ENCODE measurements around the gene DRG1. TPM values are rescaled to one million over a fixed set of nuclear protein-coding genes. Genes with fewer than 3 reads are reported as not detected.

Gene DRG1
- total RNA-seq, 1 experiment from 2014 or later = 116 TPM

GRCh38 chr22:31445642-31446041, 46.2 kb downstream of the DRG1 start:
- H3K9me3 ChIP-seq (ENCODE audit: low read depth, low read length, poor library complexity, severe bottlenecking) = no peaks in the 10 kb centered on the region
- no TSS peak for BruUV-seq (replicated peaks)
- no peak overlapping the region for H3K4me3 ChIP-seq (ENCODE audit: low read depth, low read length, poor library complexity, severe bottlenecking)
- ChIA-PET POLR2A (ENCODE audit: low non-redundant PET) (no interaction called here), CTCF (no interaction called here)
- peaks cover 58% of the 10 kb centered on the region for H3K36me3 ChIP-seq (ENCODE audit: insufficient read depth, low read length, poor library complexity, severe bottlenecking)
- no peak overlapping the region for H3K27ac ChIP-seq (ENCODE audit: low read depth, low read length, poor library complexity, severe bottlenecking)
- intact Hi-C loops (cut with micrococcal nuclease; ENCODE audit: unreplicated experiment) = no loop called here
- no peaks in the 10 kb centered on the region for H3K4me1 ChIP-seq (ENCODE audit: insufficient read depth, low read length, poor library complexity, severe bottlenecking)
- TF ChIP-seq CTCF (conservative IDR thresholded peaks at IDR 0.05; ENCODE audit: low read depth, low read length) = no peak
- no peak for TF ChIP-seq EZH2 (IDR thresholded peaks at IDR 0.05; ENCODE audit: borderline replicate concordance, low read depth, low read length, poor library complexity, severe bottlenecking)
- no peaks in the 10 kb centered on the region for H3K27me3 ChIP-seq (replicated peaks; ENCODE audit: insufficient read depth, low read depth, low read length, poor library complexity)
- DNase-seq (ENCODE audit: low spot score) = no peak

- TF ChIP-seq EZH2 (IDR thresholded peaks at IDR 0.05; ENCODE audit: borderline replicate concordance, low read depth, low read length, poor library complexity, severe bottlenecking) = no peak
- no peak for TF ChIP-seq CTCF (conservative IDR thresholded peaks at IDR 0.05; ENCODE audit: low read depth, low read length)
- no TSS peak for BruUV-seq (replicated peaks)
- ChIA-PET CTCF (no interaction called here), POLR2A (ENCODE audit: low non-redundant PET) (no interaction called here)
- Histone ChIP-seq H3K27ac (ENCODE audit: low read depth, low read length, poor library complexity, severe bottlenecking) (no peak overlapping the region), H3K4me3 (ENCODE audit: low read depth, low read length, poor library complexity, severe bottlenecking) (no peak overlapping the region), H3K36me3 (ENCODE audit: insufficient read depth, low read length, poor library complexity, severe bottlenecking) (peaks cover 53% of the 10 kb centered on the region), H3K9me3 (ENCODE audit: low read depth, low read length, poor library complexity, severe bottlenecking) (no peaks in the 10 kb centered on the region), H3K4me1 (ENCODE audit: insufficient read depth, low read length, poor library complexity, severe bottlenecking) (no peaks in the 10 kb centered on the region), H3K27me3 (replicated peaks; ENCODE audit: insufficient read depth, low read depth, low read length, poor library complexity) (no peaks in the 10 kb centered on the region)
- no peak for DNase-seq (ENCODE audit: low spot score)
- intact Hi-C loops (cut with micrococcal nuclease; ENCODE audit: unreplicated experiment) = no loop called here
Observed at GRCh38 chr22:31446208-31446607, 46.8 kb downstream of the DRG1 start.

GRCh38 chr22:31446767-31447166, 47.4 kb downstream of the DRG1 start:
- Histone ChIP-seq H3K36me3 (ENCODE audit: insufficient read depth, low read length, poor library complexity, severe bottlenecking) (peaks cover 48% of the 10 kb centered on the region), H3K9me3 (ENCODE audit: low read depth, low read length, poor library complexity, severe bottlenecking) (no peaks in the 10 kb centered on the region), H3K4me3 (ENCODE audit: low read depth, low read length, poor library complexity, severe bottlenecking) (no peak overlapping the region), H3K27me3 (replicated peaks; ENCODE audit: insufficient read depth, low read depth, low read length, poor library complexity) (no peaks in the 10 kb centered on the region), H3K27ac (ENCODE audit: low read depth, low read length, poor library complexity, severe bottlenecking) (no peak overlapping the region), H3K4me1 (ENCODE audit: insufficient read depth, low read length, poor library complexity, severe bottlenecking) (no peaks in the 10 kb centered on the region)
- ChIA-PET CTCF (no interaction called here), POLR2A (ENCODE audit: low non-redundant PET) (no interaction called here)
- BruUV-seq (replicated peaks) = no TSS peak
- TF ChIP-seq CTCF (conservative IDR thresholded peaks at IDR 0.05; ENCODE audit: low read depth, low read length) (no peak), EZH2 (IDR thresholded peaks at IDR 0.05; ENCODE audit: borderline replicate concordance, low read depth, low read length, poor library complexity, severe bottlenecking) (no peak)
- DNase-seq (ENCODE audit: low spot score) = no peak
- intact Hi-C loops (cut with micrococcal nuclease; ENCODE audit: unreplicated experiment) = no loop called here

Measured in A673 (cell line).